Smooth muscle cell (in vitro differentiated cells): Measurements from ENCODE around the gene DTX1. TPM values are rescaled to one million over a fixed set of nuclear protein-coding genes. Genes with fewer than 3 reads are reported as not detected.
"Not testable (repeated sequence)": the region's sequence is repeated elsewhere in the genome, so short reads cannot be mapped to it uniquely, and the experiment has no call there.

Experiments used
- DNase-seq: peaks from one replicate; lab custom pipeline; 2025; ENCODE audit not compliant: unreplicated experiment; lab: John Stamatoyannopoulos, UW
- H2AFZ ChIP-seq: fragments of 200-600 bp; sonication (generic); 2 replicates; pipeline ENCODE4 v1.6.0; 2016; ENCODE audit warnings: antibody characterized with exemption, low read depth, mild to moderate bottlenecking
- H3F3A ChIP-seq: fragments of 200-600 bp; sonication (generic); 2 replicates; pipeline ENCODE4 v1.6.0; 2017; ENCODE audit warnings: antibody characterized with exemption, low read depth
- H3K27ac ChIP-seq: fragments of 200-600 bp; sonication (generic); 2 replicates; pipeline ENCODE4 v1.5.1; 2016; ENCODE audit warnings: low read depth, mild to moderate bottlenecking
- H3K27me3 ChIP-seq: fragments of 200-600 bp; sonication (generic); 2 replicates; pipeline ENCODE4 v1.6.1; 2016; ENCODE audit warnings: low read depth, mild to moderate bottlenecking
- H3K36me3 ChIP-seq: fragments of 200-600 bp; sonication (generic); 2 replicates; pipeline ENCODE4 v1.5.1; 2016; ENCODE audit warnings: low read depth
- H3K4me1 ChIP-seq: fragments of 200-600 bp; sonication (generic); 2 replicates; pipeline ENCODE4 v1.5.1; 2016; ENCODE audit warnings: low read depth
- H3K4me2 ChIP-seq: fragments of 200-600 bp; sonication (generic); 2 replicates; pipeline ENCODE4 v1.6.0; 2016; ENCODE audit warnings: mild to moderate bottlenecking
- H3K4me3 ChIP-seq: fragments of 200-600 bp; sonication (generic); 2 replicates; pipeline ENCODE4 v1.5.1; 2016; ENCODE audit warnings: mild to moderate bottlenecking
- H3K79me2 ChIP-seq: fragments of 200-600 bp; sonication (generic); 2 replicates; pipeline ENCODE4 v1.6.0; 2016; ENCODE audit warnings: low read depth, mild to moderate bottlenecking
- H3K9ac ChIP-seq: fragments of 200-600 bp; sonication (generic); 2 replicates; pipeline ENCODE4 v1.6.0; 2016; ENCODE audit warnings: low read depth
- H3K9me3 ChIP-seq: fragments of 200-600 bp; sonication (generic); replicated peaks from 2 replicates; pipeline ENCODE4 v1.5.1; 2016; ENCODE audit warnings: low read depth
- H4K20me1 ChIP-seq: fragments of 200-600 bp; sonication (generic); 2 replicates; pipeline ENCODE4 v1.6.0; 2016; ENCODE audit warnings: low read depth
- WGBS: methylation state at CpG from one replicate; pipeline ENCODE4 v1.1.7; 2016; ENCODE audit warnings: low lambda C conversion rate; 5-methylcytosine and 5-hydroxymethylcytosine counted together
- polyA plus RNA-seq: library from polyadenylated mRNA; unstranded; fragments of >200 nt; fragmentation: Nextera tagmentation; extraction: Ambion mirVana; gene quantifications from 2 replicates; pipeline ENCODE4 v1.2.1, GENCODE V29; 2016
- total RNA-seq: library from RNA; depleted of rRNA; stranded (reverse); fragments of >200 nt; gene quantifications from 2 replicates; pipeline ENCODE4 v1.2.3, GENCODE V29; 2014
- TF ChIP-seq, protein P1 (sequence below): fragments of 200-600 bp; sonication (generic); IDR thresholded peaks from 2 replicates; pipeline ENCODE4 v1.5.1; 2017; ENCODE audit warnings: borderline replicate concordance, mild to moderate bottlenecking, antibody characterized with exemption; ENCODE audit not compliant: insufficient read depth, poor library complexity, severe bottlenecking

The DTX1 gene
- total and polyA plus RNA-seq, 2 experiments from 2014 or later = 0.09 to 1.1 TPM

DNA sequence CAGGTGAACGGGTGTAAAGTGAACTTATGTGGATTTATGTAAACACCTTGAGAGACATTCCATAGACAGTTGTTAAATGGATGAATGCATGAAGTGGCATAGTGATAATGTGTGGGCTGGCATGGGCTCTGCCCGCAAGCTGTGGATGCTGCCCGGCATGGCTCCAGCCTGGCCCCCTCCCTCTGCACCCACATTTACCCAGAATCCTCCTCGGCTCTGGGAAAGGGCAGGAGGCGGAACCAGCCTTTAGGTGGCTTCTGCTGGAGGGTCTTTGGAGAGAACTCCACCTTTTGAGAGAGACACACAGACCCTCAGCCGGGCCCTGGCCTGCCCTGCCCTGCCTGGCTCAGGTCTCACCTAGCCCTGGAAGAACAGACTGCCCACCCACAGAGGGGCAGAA lies 60.3 kb downstream of the DTX1 start:
- Histone ChIP-seq H3K4me3 (no peak overlapping the region), H3K4me1 (no peaks in the 10 kb centered on the region)

DNA sequence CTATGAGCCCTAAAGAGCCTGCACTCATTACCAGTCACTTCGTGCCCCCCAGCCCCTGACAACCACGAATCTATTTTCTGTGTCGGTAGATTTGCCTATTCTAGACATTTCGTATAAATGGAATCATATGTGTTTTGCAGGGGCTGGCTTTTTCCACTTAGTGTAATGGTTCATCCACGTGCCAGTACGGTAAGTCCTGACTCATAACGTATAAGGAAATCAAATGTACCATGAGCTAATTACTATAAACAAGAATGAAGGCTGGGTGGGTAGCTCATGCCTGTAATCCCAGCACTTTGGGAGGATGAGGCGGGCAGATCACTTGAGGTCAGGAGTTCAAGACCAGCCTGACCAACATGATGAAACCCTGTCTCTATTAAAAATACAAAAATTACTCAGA lies 61.2 kb downstream of the DTX1 start:
- H3K9me3 ChIP-seq, H3K36me3 ChIP-seq, H4K20me1 ChIP-seq, H3K4me3 ChIP-seq, H3K4me1 ChIP-seq, H3K27ac ChIP-seq, H3K4me2 ChIP-seq, H3K9ac ChIP-seq, H3K79me2 ChIP-seq, H3F3A ChIP-seq, DNase-seq, H2AFZ ChIP-seq, H3K27me3 ChIP-seq: not testable (repeated sequence)
- 83% methylated on average over 8 of the region's 8 CpGs for WGBS

More for the DNA sequence above, 60.3 kb downstream of the DTX1 start:
- H3K9me3 ChIP-seq = no peaks in the 10 kb centered on the region
- H3K9ac ChIP-seq = no peak overlapping the region
- H3K79me2 ChIP-seq = no peaks in the 10 kb centered on the region
- no peaks in the 10 kb centered on the region for H3F3A ChIP-seq
- H3K36me3 ChIP-seq = no peaks in the 10 kb centered on the region
- H3K27ac ChIP-seq = no peak overlapping the region
- no peak for DNase-seq
- TF ChIP-seq, protein P1, sequence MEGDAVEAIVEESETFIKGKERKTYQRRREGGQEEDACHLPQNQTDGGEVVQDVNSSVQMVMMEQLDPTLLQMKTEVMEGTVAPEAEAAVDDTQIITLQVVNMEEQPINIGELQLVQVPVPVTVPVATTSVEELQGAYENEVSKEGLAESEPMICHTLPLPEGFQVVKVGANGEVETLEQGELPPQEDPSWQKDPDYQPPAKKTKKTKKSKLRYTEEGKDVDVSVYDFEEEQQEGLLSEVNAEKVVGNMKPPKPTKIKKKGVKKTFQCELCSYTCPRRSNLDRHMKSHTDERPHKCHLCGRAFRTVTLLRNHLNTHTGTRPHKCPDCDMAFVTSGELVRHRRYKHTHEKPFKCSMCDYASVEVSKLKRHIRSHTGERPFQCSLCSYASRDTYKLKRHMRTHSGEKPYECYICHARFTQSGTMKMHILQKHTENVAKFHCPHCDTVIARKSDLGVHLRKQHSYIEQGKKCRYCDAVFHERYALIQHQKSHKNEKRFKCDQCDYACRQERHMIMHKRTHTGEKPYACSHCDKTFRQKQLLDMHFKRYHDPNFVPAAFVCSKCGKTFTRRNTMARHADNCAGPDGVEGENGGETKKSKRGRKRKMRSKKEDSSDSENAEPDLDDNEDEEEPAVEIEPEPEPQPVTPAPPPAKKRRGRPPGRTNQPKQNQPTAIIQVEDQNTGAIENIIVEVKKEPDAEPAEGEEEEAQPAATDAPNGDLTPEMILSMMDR = no peak
- 80% methylated on average over 6 of the region's 6 CpGs for WGBS
- H2AFZ ChIP-seq = no peak overlapping the region
- no peaks in the 10 kb centered on the region for H3K27me3 ChIP-seq
- no peaks in the 10 kb centered on the region for H4K20me1 ChIP-seq
- H3K4me2 ChIP-seq = no peak overlapping the region

DNA sequence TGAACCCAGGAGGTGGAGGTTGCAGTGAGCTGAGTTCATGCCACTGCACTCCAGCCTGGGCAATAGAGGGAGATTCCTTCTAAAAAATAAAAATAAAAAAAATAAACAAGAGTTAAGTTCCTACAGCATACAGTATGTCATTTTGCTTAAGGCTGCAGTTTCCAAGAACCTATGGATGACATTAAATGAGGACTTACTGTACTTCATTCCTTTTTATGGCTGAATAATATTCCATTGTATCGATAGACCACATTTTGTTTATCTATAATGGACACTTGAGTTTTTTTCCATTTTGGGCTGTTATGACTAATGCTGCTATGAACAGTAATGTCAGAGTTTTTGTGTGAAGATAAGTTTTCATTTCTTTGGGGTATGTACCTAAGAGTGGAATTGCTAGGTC lies 61.6 kb downstream of the DTX1 start:
- Histone ChIP-seq H3K9ac (no peak overlapping the region), H2AFZ (no peak overlapping the region), H3K36me3 (no peaks in the 10 kb centered on the region), H3K4me1 (no peaks in the 10 kb centered on the region), H3K79me2 (no peaks in the 10 kb centered on the region), H4K20me1 (no peaks in the 10 kb centered on the region), H3K27ac (no peak overlapping the region), H3K9me3 (peaks cover 7% of the 10 kb centered on the region), H3K4me2 (no peak overlapping the region), H3K4me3 (no peak overlapping the region), H3K27me3 (no peaks in the 10 kb centered on the region), H3F3A (no peaks in the 10 kb centered on the region)
- TF ChIP-seq, protein P1 = no peak
- DNase-seq = no peak
- WGBS = 98% methylated on average over 1 of the region's 1 CpG

DNA sequence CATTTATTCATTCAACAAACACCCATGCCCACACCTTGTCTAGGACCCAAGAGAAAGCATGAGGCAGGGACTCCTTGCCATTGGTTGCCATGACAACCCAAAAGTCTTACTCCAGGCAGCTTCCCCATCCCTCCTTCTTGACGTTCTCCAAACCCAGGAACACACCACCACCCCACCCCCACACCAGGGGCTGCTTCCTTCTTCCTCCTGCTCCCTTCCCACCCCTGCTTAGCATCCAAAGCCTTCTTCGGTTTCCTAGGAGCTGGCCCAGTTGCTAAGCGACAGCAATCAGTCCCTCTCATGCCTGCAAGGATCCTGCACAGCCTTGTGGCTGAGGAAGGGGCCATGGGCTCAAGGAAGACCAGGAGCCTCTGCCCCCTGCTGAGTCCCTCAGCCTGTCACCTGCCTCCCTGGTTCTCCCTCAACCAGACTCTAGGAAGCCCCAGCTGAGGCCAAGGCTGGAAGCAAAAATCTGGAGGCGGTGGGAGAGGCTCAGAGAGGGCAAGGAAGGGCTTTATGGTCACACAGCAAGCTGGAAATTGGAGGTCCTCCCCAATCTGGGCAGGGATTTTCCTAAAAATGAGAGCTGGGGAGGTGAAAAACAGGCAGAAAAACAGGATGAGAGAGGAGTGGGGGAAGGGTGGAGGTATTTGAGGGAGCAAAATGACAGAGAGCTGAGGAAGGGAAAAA lies 63.6 kb downstream of the DTX1 start:
- Histone ChIP-seq H3K4me1 (no peaks in the 10 kb centered on the region), H3K79me2 (no peaks in the 10 kb centered on the region), H3K4me3 (no peak overlapping the region), H4K20me1 (no peaks in the 10 kb centered on the region), H3K9ac (no peak overlapping the region), H3K36me3 (no peaks in the 10 kb centered on the region), H3K27me3 (no peaks in the 10 kb centered on the region), H3K9me3 (peaks cover 8% of the 10 kb centered on the region), H3K4me2 (no peak overlapping the region), H2AFZ (no peak overlapping the region), H3K27ac (no peak overlapping the region), H3F3A (no peaks in the 10 kb centered on the region)
- WGBS = 47% methylated on average over 4 of the region's 4 CpGs
- TF ChIP-seq, protein P1 = no peak
- no peak for DNase-seq
